Liver (tissue), 9 donors: ENCODE results near the gene NFRKB. TPM values are rescaled to one million over a fixed set of nuclear protein-coding genes. Genes with fewer than 3 reads are reported as not detected.

Experiments
- DNase-seq: peaks from one replicate; pipeline ENCODE4 v3.0.0-alpha.2; 2017; ENCODE audit warnings: low spot score
- H3K27ac ChIP-seq, 2 donors: one replicate each; pipeline ENCODE4 v1.7.0; 2013; ENCODE audit warnings: inconsistent platforms in 2 of 2, low read length in 2 of 2, control low read depth in 1 of 2, low read depth in 1 of 2, mild to moderate bottlenecking in 1 of 2
- H3K27me3 ChIP-seq, 4 donors: one replicate each; pipeline versions ENCODE4 v1.6.1 to v1.7.0; 2013; ENCODE audit warnings: low read length in 3 of 4, inconsistent platforms in 1 of 4, mild to moderate bottlenecking in 1 of 4, moderate library complexity in 1 of 4; ENCODE audit not compliant: control insufficient read depth in 4 of 4, insufficient read depth in 4 of 4
- H3K36me3 ChIP-seq, 4 donors: one replicate each; pipeline versions ENCODE4 v1.6.1 to v1.7.0; 2013; ENCODE audit warnings: low read length in 3 of 4, mild to moderate bottlenecking in 3 of 4, low read depth in 1 of 4, moderate library complexity in 1 of 4; ENCODE audit not compliant: control insufficient read depth in 4 of 4, insufficient read depth in 3 of 4
- H3K4me1 ChIP-seq, 4 donors: one replicate each; pipeline versions ENCODE4 v1.6.1 to v1.7.0; 2013; ENCODE audit warnings: low read length in 3 of 4, mild to moderate bottlenecking in 3 of 4, moderate library complexity in 1 of 4; ENCODE audit not compliant: control insufficient read depth in 4 of 4, insufficient read depth in 4 of 4
- H3K4me3 ChIP-seq, 3 donors: one replicate each; pipeline versions ENCODE4 v1.6.1 to v1.7.0; 2013; ENCODE audit warnings: low read length in 3 of 3, control low read depth in 1 of 3, low read depth in 1 of 3, mild to moderate bottlenecking in 1 of 3
- H3K9ac ChIP-seq, 2 donors: one replicate each; pipeline ENCODE4 v1.7.0; 2013; ENCODE audit warnings: low read length in 2 of 2, mild to moderate bottlenecking in 2 of 2, moderate library complexity in 2 of 2, control low read depth in 1 of 2, low read depth in 1 of 2
- H3K9me3 ChIP-seq, 4 donors: one replicate each; pipeline versions ENCODE4 v1.6.1 to v1.7.0; 2013; ENCODE audit warnings: low read length in 3 of 4; ENCODE audit not compliant: control insufficient read depth in 4 of 4
- ATF3 ChIP-seq: IDR thresholded peaks from 2 replicates; pipeline ENCODE4 v1.6.1; 2016; ENCODE audit warnings: antibody characterized with exemption
- JUND ChIP-seq, 2 donors: IDR thresholded peaks; 2 replicates each; pipeline ENCODE4 v1.6.1; 2016; ENCODE audit warnings: antibody characterized with exemption in 2 of 2
- MAX ChIP-seq: IDR thresholded peaks from 2 replicates; pipeline ENCODE4 v1.6.1; 2016; ENCODE audit warnings: antibody characterized with exemption
- NR2F2 ChIP-seq: IDR thresholded peaks from 2 replicates; pipeline ENCODE4 v1.6.1; 2016; ENCODE audit warnings: antibody characterized with exemption
- REST ChIP-seq: IDR thresholded peaks from 2 replicates; pipeline ENCODE4 v1.6.1; 2016; ENCODE audit warnings: antibody characterized with exemption, mild to moderate bottlenecking
- RXRA ChIP-seq, 2 donors: IDR thresholded peaks; 2 replicates each; pipeline ENCODE4 v1.6.1; 2017 to 2018; ENCODE audit warnings: antibody characterized with exemption in 2 of 2, mild to moderate bottlenecking in 1 of 2
- SP1 ChIP-seq: IDR thresholded peaks from 2 replicates; pipeline ENCODE4 v1.6.1; 2018; ENCODE audit warnings: antibody characterized with exemption, mild to moderate bottlenecking
- TAF1 ChIP-seq: conservative IDR thresholded peaks from 2 replicates; pipeline ENCODE4 v1.6.1; 2016; ENCODE audit warnings: antibody characterized with exemption, mild to moderate bottlenecking
- YY1 ChIP-seq: IDR thresholded peaks from 2 replicates; pipeline ENCODE4 v1.6.1; 2016; ENCODE audit warnings: antibody characterized with exemption, mild to moderate bottlenecking
- WGBS: extraction: QIAGEN DNeasy Blood & Tissue Kit; methylation state at CpG from one replicate; pipeline ENCODE4 v1.1.7; 2013; 5-methylcytosine and 5-hydroxymethylcytosine counted together
- polyA plus RNA-seq, 2 donors: library from polyadenylated mRNA; stranded (reverse) in 1 of 2; unstranded in 1 of 2; fragments of 200-250 nt in 1 of 2; fragments of >200 nt in 1 of 2; fragmentation: Nextera tagmentation in 1 of 2; extraction: Ambion mirVana in 1 of 2; gene quantifications; one replicate each; pipeline versions ENCODE4 v1.2.1 to v1.2.3, GENCODE V29; 2013 to 2015
- total RNA-seq, 2 donors: library from RNA; depleted of rRNA; stranded (reverse); fragments of >200 nt; gene quantifications; one replicate each; pipeline ENCODE4 v1.2.3, GENCODE V29; 2014
- donor health status: healthy.
- donor health status: healthy.
- donor health status: healthy.
- donor health status: healthy.
- donor health status: healthy.

Gene NFRKB
- total and polyA plus RNA-seq, 4 donors, result 5.2 to 20.1 (median 8.9) TPM

GRCh38 chr11:129910360-129910759, 15.0 kb upstream of the NFRKB start:
- no peaks in the 10 kb centered on the region for H3K4me1 ChIP-seq
- no peaks in the 10 kb centered on the region for H3K9me3 ChIP-seq
- peaks cover 5 to 36% (median 23%) of the 10 kb centered on the region in 4 donors for H3K36me3 ChIP-seq
- H3K27me3 ChIP-seq, result no peaks in the 10 kb centered on the region
- DNase-seq, result no peak
- WGBS, result 95% methylated on average over 7 of the region's 7 CpGs
- no peak overlapping the region for H3K4me3 ChIP-seq
- no peak overlapping the region for H3K27ac ChIP-seq
- no peak overlapping the region for H3K9ac ChIP-seq
- no peak for TF ChIP-seq YY1

- no peak for TF ChIP-seq ATF3
- no peak for TF ChIP-seq NR2F2
- no peak for TF ChIP-seq MAX
- H3K9ac ChIP-seq, result no peak overlapping the region
- 98% methylated on average over 8 of the region's 8 CpGs for WGBS
- H3K27me3 ChIP-seq, result no peaks in the 10 kb centered on the region
- no peak overlapping the region for H3K4me3 ChIP-seq
- peaks cover 5 to 24% (median 21%) of the 10 kb centered on the region in 4 donors for H3K36me3 ChIP-seq
- H3K4me1 ChIP-seq, result no peaks in the 10 kb centered on the region
- DNase-seq, result no peak
- no peaks in the 10 kb centered on the region for H3K9me3 ChIP-seq
- H3K27ac ChIP-seq, result no peak overlapping the region
These were observed 10.0 kb upstream of the NFRKB start for GRCh38 chr11:129905402-129905801.

- peaks cover 2 to 20% (median 8%) of the 10 kb centered on the region in 4 donors for H3K36me3 ChIP-seq
- no peaks in the 10 kb centered on the region for H3K27me3 ChIP-seq
- 73% methylated on average over 9 of the region's 9 CpGs for WGBS
- no peak for DNase-seq
- no peak for TF ChIP-seq REST
- no peak for TF ChIP-seq NR2F2
- no peak for TF ChIP-seq RXRA (IDR thresholded peaks at IDR 0.05)
- TF ChIP-seq SP1, result no peak
- no peak for TF ChIP-seq YY1
- TF ChIP-seq ATF3, result no peak
- TF ChIP-seq JUND (IDR thresholded peaks at IDR 0.05), result no peak
- no peak for TF ChIP-seq TAF1
- no peak overlapping the region for H3K27ac ChIP-seq
- peak overlapping the region in 1 of 2 donors; percentile 69 for H3K9ac ChIP-seq
- no peaks in the 10 kb centered on the region for H3K9me3 ChIP-seq
- peak overlapping the region; percentile 71 to 99 (median 86) for H3K4me3 ChIP-seq
- H3K4me1 ChIP-seq, result peaks cover 0 to 15% (median 13%) of the 10 kb centered on the region in 4 donors
These were observed 684 bp upstream of the NFRKB start for GRCh38 chr11:129896062-129896461.
